A549 treated with GW870086 at 1 μM for 4 hours (cell line): ENCODE data around the gene AMOTL1. TPM values are rescaled to one million over a fixed set of nuclear protein-coding genes. Genes with fewer than 3 reads are reported as not detected.

Experiments used
- total RNA-seq: library from RNA; stranded (reverse); fragments of 200-300 nt; extraction: Qiagen RNA extraction; gene quantifications from 5 replicates; pipeline ENCODE4 v1.2.3, GENCODE V29; 2022; ENCODE audit warnings: low read depth

AMOTL1 gene, protein sequence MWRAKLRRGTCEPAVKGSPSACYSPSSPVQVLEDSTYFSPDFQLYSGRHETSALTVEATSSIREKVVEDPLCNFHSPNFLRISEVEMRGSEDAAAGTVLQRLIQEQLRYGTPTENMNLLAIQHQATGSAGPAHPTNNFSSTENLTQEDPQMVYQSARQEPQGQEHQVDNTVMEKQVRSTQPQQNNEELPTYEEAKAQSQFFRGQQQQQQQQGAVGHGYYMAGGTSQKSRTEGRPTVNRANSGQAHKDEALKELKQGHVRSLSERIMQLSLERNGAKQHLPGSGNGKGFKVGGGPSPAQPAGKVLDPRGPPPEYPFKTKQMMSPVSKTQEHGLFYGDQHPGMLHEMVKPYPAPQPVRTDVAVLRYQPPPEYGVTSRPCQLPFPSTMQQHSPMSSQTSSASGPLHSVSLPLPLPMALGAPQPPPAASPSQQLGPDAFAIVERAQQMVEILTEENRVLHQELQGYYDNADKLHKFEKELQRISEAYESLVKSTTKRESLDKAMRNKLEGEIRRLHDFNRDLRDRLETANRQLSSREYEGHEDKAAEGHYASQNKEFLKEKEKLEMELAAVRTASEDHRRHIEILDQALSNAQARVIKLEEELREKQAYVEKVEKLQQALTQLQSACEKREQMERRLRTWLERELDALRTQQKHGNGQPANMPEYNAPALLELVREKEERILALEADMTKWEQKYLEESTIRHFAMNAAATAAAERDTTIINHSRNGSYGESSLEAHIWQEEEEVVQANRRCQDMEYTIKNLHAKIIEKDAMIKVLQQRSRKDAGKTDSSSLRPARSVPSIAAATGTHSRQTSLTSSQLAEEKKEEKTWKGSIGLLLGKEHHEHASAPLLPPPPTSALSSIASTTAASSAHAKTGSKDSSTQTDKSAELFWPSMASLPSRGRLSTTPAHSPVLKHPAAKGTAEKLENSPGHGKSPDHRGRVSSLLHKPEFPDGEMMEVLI
- 5.5 to 9.8 TPM (median 8.4 TPM) in 5 replicates for total RNA-seq

GRCh38 chr11:94767701-94768601 lies at the start of gene AMOTL1:
Gene AMOTL1 (plus strand): TSS chr11:94768356. CDS start chr11:94768512, 156 bp downstream.

Other genes starting within 250 kb of the AMOTL1 start
- gene FUT4, start 224.4 kb upstream of the AMOTL1 start, total RNA-seq: 2.1 to 2.8 TPM (median 2.6 TPM) in 5 replicates
- gene PIWIL4, start 201.0 kb upstream of the AMOTL1 start, total RNA-seq: 0.13 to 0.39 TPM (median 0.19 TPM) in 5 replicates
- 28.7 to 33.7 TPM (median 29.9 TPM) in 5 replicates for gene CWC15, start 205.2 kb downstream of the AMOTL1 start, total RNA-seq
- gene KDM4D, start 205.4 kb downstream of the AMOTL1 start, total RNA-seq: 0.24 to 0.48 TPM (median 0.36 TPM) in 5 replicates